Right lobe of liver (tissue), 4 donors: ENCODE data around the gene TOMT.

Experiments used
- POLR2A ChIP-seq: fragments of 450-650 bp; IDR thresholded peaks from one replicate; pipeline ENCODE4 v1.6.1; 2017; ENCODE audit warnings: antibody characterized with exemption, mild to moderate bottlenecking
- TF ChIP-seq, protein P1 (sequence below), 4 donors: fragments of 200-600 bp in 3 of 4; fragments of 450-650 bp in 1 of 4; IDR thresholded peaks; one replicate each; pipeline versions ENCODE4 v1.5.1 to v1.8.0; 2016 to 2022; ENCODE audit warnings: antibody characterized with exemption in 4 of 4, mild to moderate bottlenecking in 2 of 4
- donor health status: DM: no; HTN: no; CAD: no.
- donor health status: DM: no; HTN: no; CAD: no.
- donor health status: DM: no; HTN: yes; CAD: no.

DNA sequence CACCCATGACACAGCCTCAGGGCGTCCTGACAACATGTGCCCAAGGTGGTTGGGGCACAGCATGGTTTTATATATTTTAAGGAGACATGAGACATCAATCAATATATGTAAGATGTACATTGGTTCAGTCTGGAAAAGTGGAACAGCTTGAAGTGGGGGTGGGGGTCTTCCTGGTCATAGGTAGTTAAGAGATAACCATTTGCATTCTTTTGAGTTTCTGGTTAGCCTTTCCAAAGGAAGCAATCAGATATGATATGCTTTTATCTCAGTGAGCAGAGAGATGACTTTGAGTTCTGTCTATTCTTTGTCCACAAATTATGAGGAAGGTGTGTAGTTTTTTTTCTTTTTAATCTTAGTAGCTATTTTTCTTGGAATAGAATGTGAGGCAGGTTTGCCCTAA lies 16.9 kb downstream of the TOMT start:
- TF ChIP-seq, protein P1, sequence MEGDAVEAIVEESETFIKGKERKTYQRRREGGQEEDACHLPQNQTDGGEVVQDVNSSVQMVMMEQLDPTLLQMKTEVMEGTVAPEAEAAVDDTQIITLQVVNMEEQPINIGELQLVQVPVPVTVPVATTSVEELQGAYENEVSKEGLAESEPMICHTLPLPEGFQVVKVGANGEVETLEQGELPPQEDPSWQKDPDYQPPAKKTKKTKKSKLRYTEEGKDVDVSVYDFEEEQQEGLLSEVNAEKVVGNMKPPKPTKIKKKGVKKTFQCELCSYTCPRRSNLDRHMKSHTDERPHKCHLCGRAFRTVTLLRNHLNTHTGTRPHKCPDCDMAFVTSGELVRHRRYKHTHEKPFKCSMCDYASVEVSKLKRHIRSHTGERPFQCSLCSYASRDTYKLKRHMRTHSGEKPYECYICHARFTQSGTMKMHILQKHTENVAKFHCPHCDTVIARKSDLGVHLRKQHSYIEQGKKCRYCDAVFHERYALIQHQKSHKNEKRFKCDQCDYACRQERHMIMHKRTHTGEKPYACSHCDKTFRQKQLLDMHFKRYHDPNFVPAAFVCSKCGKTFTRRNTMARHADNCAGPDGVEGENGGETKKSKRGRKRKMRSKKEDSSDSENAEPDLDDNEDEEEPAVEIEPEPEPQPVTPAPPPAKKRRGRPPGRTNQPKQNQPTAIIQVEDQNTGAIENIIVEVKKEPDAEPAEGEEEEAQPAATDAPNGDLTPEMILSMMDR (IDR thresholded peaks at IDR 0.05), result no peak
- no peak for TF ChIP-seq POLR2A
